Mesenteric fat pad (tissue), 1 donor: ENCODE results near the gene FASN. TPM values are rescaled to one million over a fixed set of nuclear protein-coding genes. Genes with fewer than 3 reads are reported as not detected.

ENCODE experiments used
- DNase-seq: peaks from one replicate; pipeline ENCODE4 v3.0.0-alpha.2; 2020; ENCODE audit warnings: low spot score
- total RNA-seq: library from RNA; stranded (reverse); fragmentation: NEBNext Ultra II Directional; extraction: Animal tissue kit (Norgen Biotek cat#: 25700); gene quantifications from one replicate; pipeline ENCODE4 v1.2.1, GENCODE V29; 2021
- donor health status: DM: yes; HTN: yes; CAD: no.

FASN gene
- total RNA-seq, 1 donor from 2014 or later, result 1,109 TPM

GRCh38 chr17:82077617-82078358 lies 20.2 kb downstream of the FASN start:
- no peak for DNase-seq

- DNase-seq, result no peak
Measured at GRCh38 chr17:82076785-82077591, 21.0 kb downstream of the FASN start.

- DNase-seq, result no peak
Measured at GRCh38 chr17:82076018-82076784, 21.8 kb downstream of the FASN start.

GRCh38 chr17:82073446-82073845 lies 24.6 kb downstream of the FASN start:
- DNase-seq, result no peak

GRCh38 chr17:82072827-82073226 lies 25.2 kb downstream of the FASN start:
- DNase-seq, result no peak

GRCh38 chr17:82070611-82071010 lies 27.4 kb downstream of the FASN start:
- no peak for DNase-seq

GRCh38 chr17:82065638-82066303 lies 32.3 kb downstream of the FASN start, which contains the start of gene DUS1L:
Gene DUS1L (minus strand): TSS chr17:82065804. CDS start chr17:82065059, 745 bp downstream.
- no peak for DNase-seq

- no peak for DNase-seq
Measured at GRCh38 chr17:82065193-82065637, 32.8 kb downstream of the FASN start.

- DNase-seq, result no peak
Measured at GRCh38 chr17:82064433-82065192, 33.4 kb downstream of the FASN start.

- no peak for DNase-seq
Measured at GRCh38 chr17:82063424-82064415, 34.3 kb downstream of the FASN start.

- no peak for DNase-seq
Measured at GRCh38 chr17:82062984-82063368, 35.1 kb downstream of the FASN start.

- DNase-seq, result no peak
Measured at GRCh38 chr17:82062076-82062983, 35.7 kb downstream of the FASN start.

GRCh38 chr17:82061047-82061925 lies 36.8 kb downstream of the FASN start:
- no peak for DNase-seq

GRCh38 chr17:82060614-82061013 lies 37.4 kb downstream of the FASN start:
- no peak for DNase-seq

GRCh38 chr17:82060001-82060380 lies 38.0 kb downstream of the FASN start:
- DNase-seq, result no peak

GRCh38 chr17:82059272-82060000 lies 38.6 kb downstream of the FASN start:
- DNase-seq, result no peak
